HepG2 (cell line): ENCODE data around the gene TTC31. TPM values are rescaled to one million over a fixed set of nuclear protein-coding genes. Genes with fewer than 3 reads are reported as not detected.

ENCODE experiments used
- ARID4A ChIP-seq: sonication (generic); formaldehyde crosslinking; IDR thresholded peaks from 2 replicates; pipeline ENCODE4 v1.5.0; 2020; ENCODE audit warnings: mild to moderate bottlenecking, missing genetic modification reagents, borderline replicate concordance
- BORCS8-MEF2B ChIP-seq: sonication (generic); formaldehyde crosslinking; IDR thresholded peaks from 2 replicates; pipeline ENCODE4 v1.8.0; 2022; ENCODE audit warnings: mild to moderate bottlenecking, missing genetic modification reagents
- GTF3A ChIP-seq: sonication (generic); formaldehyde crosslinking; conservative IDR thresholded peaks from 2 replicates; pipeline ENCODE4 v1.4.0; 2020; ENCODE audit warnings: mild to moderate bottlenecking, missing genetic modification reagents
- KLF12 ChIP-seq: sonication (generic); formaldehyde crosslinking; IDR thresholded peaks from 2 replicates; pipeline ENCODE4 v1.4.0; 2020; ENCODE audit warnings: missing genetic modification reagents, borderline replicate concordance
- MAZ ChIP-seq, 2 experiments: sonication (generic) in 1 of 2; formaldehyde crosslinking in 1 of 2; IDR thresholded peaks; 2 replicates each; pipeline versions ENCODE4 v1.5.0 to v1.6.1; 2012 to 2020; ENCODE audit warnings: low read depth in 2 of 2, mild to moderate bottlenecking in 2 of 2, borderline replicate concordance in 1 of 2, improper control_type of control experiment in 1 of 2, low read length in 1 of 2, missing genetic modification reagents in 1 of 2, moderate library complexity in 1 of 2
- NFE2L1 ChIP-seq: sonication (generic); formaldehyde crosslinking; IDR thresholded peaks from 2 replicates; pipeline ENCODE4 v1.4.0; 2020; ENCODE audit warnings: missing genetic modification reagents, mild to moderate bottlenecking, borderline replicate concordance
- SIX4 ChIP-seq: sonication (generic); formaldehyde crosslinking; IDR thresholded peaks from 2 replicates; pipeline ENCODE4 v1.4.0; 2020; ENCODE audit warnings: missing genetic modification reagents
- SNRNP70 ChIP-seq: fragments of 200-400 bp; formaldehyde crosslinking; IDR thresholded peaks from 2 replicates; pipeline ENCODE4 v1.6.1; 2017; ENCODE audit warnings: mild to moderate bottlenecking, low read depth, low read length, moderate library complexity
- WIZ ChIP-seq: sonication (generic); formaldehyde crosslinking; IDR thresholded peaks from 2 replicates; pipeline ENCODE4 v1.5.1; 2020; ENCODE audit warnings: mild to moderate bottlenecking, missing genetic modification reagents
- ZNF205 ChIP-seq: IDR thresholded peaks from 2 replicates; pipeline ENCODE4 v1.6.1; 2018; ENCODE audit warnings: missing biosample characterization, missing genetic modification reagents
- ZNF33B ChIP-seq: sonication (generic); formaldehyde crosslinking; IDR thresholded peaks from 2 replicates; pipeline ENCODE4 v1.5.1; 2020; ENCODE audit warnings: mild to moderate bottlenecking, missing genetic modification reagents
- polyA plus RNA-seq, 8 experiments: library from polyadenylated mRNA; depleted of rRNA in 3 of 8; stranded (reverse) in 7 of 8; unstranded in 1 of 8; fragments of >200 nt; fragmentation: Illumina TruSeq in 4 of 8; extraction: Trizol in 4 of 8; gene quantifications; 2 replicates each; pipeline versions ENCODE4 v1.2.1 to v1.2.3, GENCODE V29; 2011 to 2016; ENCODE audit warnings: low read depth in 4 of 8, missing spikeins in 1 of 8, mixed read lengths in 1 of 8; ENCODE audit not compliant: insufficient read depth in 1 of 8
- total RNA-seq, 5 experiments: library from RNA; depleted of rRNA; stranded (reverse); fragments of >200 nt; fragmentation: Illumina TruSeq; extraction: Trizol; gene quantifications; 2 replicates each; pipeline ENCODE4 v1.2.3, GENCODE V29; 2016; ENCODE audit warnings: low read depth in 1 of 5
- TF ChIP-seq, protein P1 (sequence below): sonication (generic); formaldehyde crosslinking; IDR thresholded peaks from 2 replicates; pipeline ENCODE4 v1.4.0; 2020; ENCODE audit warnings: mild to moderate bottlenecking, missing genetic modification reagents
- TF ChIP-seq, protein P2 (sequence below): sonication (generic); formaldehyde crosslinking; IDR thresholded peaks from 2 replicates; pipeline ENCODE4 v1.5.0; 2020; ENCODE audit warnings: mild to moderate bottlenecking, missing genetic modification reagents

TTC31 gene
- total and polyA plus RNA-seq, 2 of the 13 experiments (the other 11 are each of a cell fraction or from before 2014, with no cell fraction given) = 28.3 to 39.5 TPM

DNA sequence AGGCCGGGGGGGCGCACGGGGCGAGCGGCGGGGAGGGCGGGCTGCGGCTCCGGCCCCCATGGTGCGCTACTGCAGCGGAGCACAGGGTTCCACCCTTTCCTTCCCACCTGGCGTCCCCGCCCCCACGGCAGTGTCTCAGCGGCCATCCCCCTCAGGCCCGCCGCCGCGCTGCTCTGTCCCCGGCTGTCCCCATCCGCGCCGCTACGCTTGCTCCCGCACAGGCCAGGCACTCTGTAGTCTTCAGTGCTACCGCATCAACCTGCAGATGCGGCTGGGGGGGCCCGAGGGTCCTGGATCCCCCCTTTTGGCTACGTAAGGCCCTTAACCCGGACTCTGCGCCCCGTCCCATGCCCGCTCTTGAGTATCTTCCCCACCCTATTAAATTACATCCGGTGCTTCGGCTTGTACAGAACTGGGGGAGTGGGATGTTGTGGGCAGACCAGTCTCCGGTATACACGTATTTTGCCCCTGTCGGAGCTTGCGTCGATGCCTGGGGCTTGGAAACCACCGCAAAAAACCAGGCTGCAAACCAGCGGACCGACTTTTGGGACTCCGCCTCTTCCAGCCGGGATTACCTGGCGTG lies 25.2 kb upstream of the TTC31 start (continued):
- TF ChIP-seq, protein P1, sequence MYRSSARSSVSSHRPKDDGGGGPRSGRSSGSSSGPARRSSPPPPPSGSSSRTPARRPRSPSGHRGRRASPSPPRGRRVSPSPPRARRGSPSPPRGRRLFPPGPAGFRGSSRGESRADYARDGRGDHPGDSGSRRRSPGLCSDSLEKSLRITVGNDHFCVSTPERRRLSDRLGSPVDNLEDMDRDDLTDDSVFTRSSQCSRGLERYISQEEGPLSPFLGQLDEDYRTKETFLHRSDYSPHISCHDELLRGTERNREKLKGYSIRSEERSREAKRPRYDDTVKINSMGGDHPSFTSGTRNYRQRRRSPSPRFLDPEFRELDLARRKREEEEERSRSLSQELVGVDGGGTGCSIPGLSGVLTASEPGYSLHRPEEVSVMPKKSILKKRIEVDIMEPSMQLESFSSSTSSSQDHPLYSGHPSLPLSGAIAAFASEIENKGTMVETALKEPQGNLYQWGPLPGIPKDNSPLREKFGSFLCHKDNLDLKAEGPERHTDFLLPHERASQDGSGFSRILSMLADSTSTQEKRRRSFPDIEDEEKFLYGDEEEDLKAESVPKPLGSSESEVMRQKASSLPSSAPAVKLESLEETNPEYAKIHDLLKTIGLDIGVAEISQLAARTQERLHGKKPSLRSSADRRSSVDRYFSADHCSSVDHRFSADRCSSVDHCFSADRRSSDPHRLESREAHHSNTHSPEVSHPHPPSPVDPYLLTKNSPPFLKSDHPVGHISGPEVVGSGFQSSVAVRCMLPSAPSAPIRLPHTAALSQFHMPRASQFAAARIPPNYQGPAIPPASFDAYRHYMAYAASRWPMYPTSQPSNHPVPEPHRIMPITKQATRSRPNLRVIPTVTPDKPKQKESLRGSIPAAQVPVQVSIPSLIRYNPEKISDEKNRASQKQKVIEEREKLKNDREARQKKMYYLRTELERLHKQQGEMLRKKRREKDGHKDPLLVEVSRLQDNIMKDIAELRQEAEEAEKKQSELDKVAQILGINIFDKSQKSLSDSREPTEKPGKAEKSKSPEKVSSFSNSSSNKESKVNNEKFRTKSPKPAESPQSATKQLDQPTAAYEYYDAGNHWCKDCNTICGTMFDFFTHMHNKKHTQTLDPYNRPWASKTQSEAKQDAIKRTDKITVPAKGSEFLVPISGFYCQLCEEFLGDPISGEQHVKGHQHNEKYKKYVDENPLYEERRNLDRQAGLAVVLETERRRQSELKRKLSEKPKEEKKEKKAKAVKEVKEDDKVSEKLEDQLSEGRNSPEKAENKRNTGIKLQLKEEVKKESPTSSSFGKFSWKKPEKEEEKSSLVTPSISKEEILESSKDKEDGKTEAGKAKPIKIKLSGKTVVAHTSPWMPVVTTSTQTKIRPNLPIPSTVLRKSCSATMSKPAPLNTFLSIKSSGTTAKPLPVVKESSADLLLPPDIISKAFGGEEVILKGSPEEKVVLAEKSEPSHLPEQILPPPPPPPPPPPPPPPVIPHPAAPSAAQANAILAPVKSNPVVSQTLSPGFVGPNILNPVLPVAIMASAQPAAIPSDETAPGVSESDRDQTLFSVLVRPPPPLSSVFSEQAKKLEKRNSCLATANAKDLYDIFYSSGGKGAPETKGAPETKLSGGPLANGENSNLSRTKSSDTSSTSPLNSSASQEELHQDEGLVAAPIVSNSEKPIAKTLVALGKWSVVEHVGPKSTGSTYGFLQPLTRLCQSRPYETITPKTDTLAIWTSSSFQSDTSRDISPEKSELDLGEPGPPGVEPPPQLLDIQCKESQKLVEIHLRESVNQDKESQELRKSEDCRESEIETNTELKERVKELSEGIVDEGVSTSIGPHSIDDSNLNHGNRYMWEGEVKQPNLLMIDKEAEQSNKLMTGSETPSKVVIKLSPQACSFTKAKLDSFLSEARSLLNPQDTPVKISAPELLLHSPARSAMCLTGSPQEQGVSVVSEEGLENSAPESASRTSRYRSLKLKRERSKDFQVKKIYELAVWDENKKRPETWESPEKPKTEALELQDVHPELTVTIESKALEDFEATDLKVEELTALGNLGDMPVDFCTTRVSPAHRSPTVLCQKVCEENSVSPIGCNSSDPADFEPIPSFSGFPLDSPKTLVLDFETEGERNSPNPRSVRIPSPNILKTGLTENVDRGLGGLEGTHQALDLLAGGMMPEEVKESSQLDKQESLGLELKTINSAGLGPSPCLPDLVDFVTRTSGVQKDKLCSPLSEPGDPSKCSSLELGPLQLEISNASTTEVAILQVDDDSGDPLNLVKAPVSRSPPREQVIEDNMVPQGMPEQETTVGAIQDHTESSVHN = no peak
- TF ChIP-seq SIX4 (CRISPR knock-in tag) = no peak
- no peak for TF ChIP-seq KLF12
- TF ChIP-seq, protein P2, sequence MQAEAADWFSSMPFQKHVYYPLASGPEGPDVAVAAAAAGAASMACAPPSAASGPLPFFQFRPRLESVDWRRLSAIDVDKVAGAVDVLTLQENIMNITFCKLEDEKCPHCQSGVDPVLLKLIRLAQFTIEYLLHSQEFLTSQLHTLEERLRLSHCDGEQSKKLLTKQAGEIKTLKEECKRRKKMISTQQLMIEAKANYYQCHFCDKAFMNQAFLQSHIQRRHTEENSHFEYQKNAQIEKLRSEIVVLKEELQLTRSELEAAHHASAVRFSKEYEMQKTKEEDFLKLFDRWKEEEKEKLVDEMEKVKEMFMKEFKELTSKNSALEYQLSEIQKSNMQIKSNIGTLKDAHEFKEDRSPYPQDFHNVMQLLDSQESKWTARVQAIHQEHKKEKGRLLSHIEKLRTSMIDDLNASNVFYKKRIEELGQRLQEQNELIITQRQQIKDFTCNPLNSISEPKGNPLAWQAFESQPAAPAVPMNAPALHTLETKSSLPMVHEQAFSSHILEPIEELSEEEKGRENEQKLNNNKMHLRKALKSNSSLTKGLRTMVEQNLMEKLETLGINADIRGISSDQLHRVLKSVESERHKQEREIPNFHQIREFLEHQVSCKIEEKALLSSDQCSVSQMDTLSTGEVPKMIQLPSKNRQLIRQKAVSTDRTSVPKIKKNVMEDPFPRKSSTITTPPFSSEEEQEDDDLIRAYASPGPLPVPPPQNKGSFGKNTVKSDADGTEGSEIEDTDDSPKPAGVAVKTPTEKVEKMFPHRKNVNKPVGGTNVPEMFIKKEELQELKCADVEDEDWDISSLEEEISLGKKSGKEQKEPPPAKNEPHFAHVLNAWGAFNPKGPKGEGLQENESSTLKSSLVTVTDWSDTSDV (CRISPR knock-in tag) = no peak
- no peak for TF ChIP-seq GTF3A (CRISPR knock-in tag)
- TF ChIP-seq ARID4A (CRISPR knock-in tag) = peak; percentile 88
- TF ChIP-seq ZNF33B (CRISPR knock-in tag) = 0 out of 2 replicates have a peak, but pooled peaks have one; percentile 23
- 0 out of 2 replicates have a peak, but pooled peaks have one; percentile 25 for TF ChIP-seq WIZ (CRISPR knock-in tag)
- TF ChIP-seq SNRNP70 = no peak
- TF ChIP-seq BORCS8-MEF2B (CRISPR knock-in tag) = peak; percentile 83
- TF ChIP-seq MAZ (IDR thresholded peaks at IDR 0.05; ENCODE audit: borderline replicate concordance, low read depth, low read length) = peak; percentile 3; the same call in 1 of the 2 replicates
- TF ChIP-seq MAZ (CRISPR knock-in tag; IDR thresholded peaks at IDR 0.05; ENCODE audit: low read depth) = no peak; the same call in 1 of the 2 replicates
- TF ChIP-seq NFE2L1 (CRISPR knock-in tag) = no peak
- TF ChIP-seq ZNF205 = no peak
